Calu3 (cell line): ENCODE results near the gene TEPSIN. TPM values are rescaled to one million over a fixed set of nuclear protein-coding genes. Genes with fewer than 3 reads are reported as not detected.

ENCODE experiments used
- BruUV-seq: library from RNA; stranded (reverse); fragments of 400-500 nt; replicated peaks from 2 replicates; lab custom pipeline; 2021; lab: Mats Ljungman, UMichigan
- CTCF ChIA-PET: fragments of 300-600 bp; sonication (Branson Sonifier 250); formaldehyde crosslinking; loops from one replicate; lab custom pipeline; 2022; ENCODE audit warnings: antibody characterized with exemption; lab: Charles Lee
- DNase-seq: peaks from one replicate; pipeline ENCODE4 v3.0.0; 2022
- H3K27ac Mint-ChIP-seq: one replicate; pipeline ENCODE4 v1.8.0; 2022; ENCODE audit warnings: mixed read lengths; ENCODE audit not compliant: unreplicated experiment
- H3K27me3 Mint-ChIP-seq: one replicate; pipeline ENCODE4 v1.8.0; 2022; ENCODE audit warnings: mixed read lengths; ENCODE audit not compliant: unreplicated experiment
- H3K36me3 Mint-ChIP-seq: one replicate; pipeline ENCODE4 v1.8.0; 2022; ENCODE audit warnings: mild to moderate bottlenecking, moderate library complexity, mixed read lengths; ENCODE audit not compliant: insufficient read depth, unreplicated experiment
- H3K4me1 Mint-ChIP-seq: one replicate; pipeline ENCODE4 v1.8.0; 2022; ENCODE audit warnings: mild to moderate bottlenecking, low read depth, mixed read lengths; ENCODE audit not compliant: unreplicated experiment
- H3K4me3 Mint-ChIP-seq: one replicate; pipeline ENCODE4 v1.8.0; 2022; ENCODE audit warnings: mild to moderate bottlenecking, low read depth, moderate library complexity, mixed read lengths; ENCODE audit not compliant: unreplicated experiment
- H3K9me3 Mint-ChIP-seq: one replicate; pipeline ENCODE4 v1.8.0; 2022; ENCODE audit warnings: low read depth, mixed read lengths; ENCODE audit not compliant: unreplicated experiment
- CTCF ChIP-seq: fragments of 200-600 bp; IDR thresholded peaks from one replicate; pipeline ENCODE4 v1.8.0; 2022; ENCODE audit warnings: antibody characterized with exemption; ENCODE audit not compliant: unreplicated experiment
- intact Hi-C: fragments of 100-400 bp; cut with micrococcal nuclease; formaldehyde crosslinking; loops from one replicate; pipeline ENCODE4 v1.10.0; 2022; ENCODE audit not compliant: unreplicated experiment
- total RNA-seq: library from RNA; stranded (reverse); gene quantifications from 2 replicates; pipeline ENCODE4 v1.2.3, GENCODE V29; 2022

Gene TEPSIN
- total RNA-seq, 1 experiment from 2014 or later = 37.0 TPM

- H3K9me3 Mint-ChIP-seq = no peaks in the 10 kb centered on the region
- no peak for DNase-seq
- H3K27me3 Mint-ChIP-seq = no peaks in the 10 kb centered on the region
- H3K27ac Mint-ChIP-seq = no peak overlapping the region
- H3K4me1 Mint-ChIP-seq = no peaks in the 10 kb centered on the region
- CTCF ChIA-PET = interaction anchor here (1.0 kb wide), 1 partner anchor 12 kb away, joined by 3 read pairs; no protein-coding TSS in a partner anchor
- TF ChIP-seq CTCF = no peak
- no peak overlapping the region for H3K4me3 Mint-ChIP-seq
- intact Hi-C loops = no loop called here
- BruUV-seq = no TSS peak
- H3K36me3 Mint-ChIP-seq = peaks cover 10% of the 10 kb centered on the region
Observed at GRCh38 chr17:81191116-81191515, 47.7 kb downstream of the TEPSIN start.

- Mint-ChIP-seq H3K27me3 (peaks cover 2% of the 10 kb centered on the region), H3K4me1 (no peaks in the 10 kb centered on the region), H3K36me3 (peaks cover 10% of the 10 kb centered on the region), H3K4me3 (no peak overlapping the region), H3K9me3 (no peaks in the 10 kb centered on the region), H3K27ac (no peak overlapping the region)
- no peak for DNase-seq
- no TSS peak for BruUV-seq
- TF ChIP-seq CTCF = no peak
- CTCF ChIA-PET = interaction anchor here (1.0 kb wide), 1 partner anchor 12 kb away, joined by 3 read pairs; no protein-coding TSS in a partner anchor
- intact Hi-C loops = no loop called here
Observed at GRCh38 chr17:81190591-81190990, 48.3 kb downstream of the TEPSIN start.

GRCh38 chr17:81189670-81190530 is 49.0 kb downstream of the TEPSIN start:
- TF ChIP-seq CTCF = no peak
- no TSS peak for BruUV-seq
- intact Hi-C loops = no loop called here
- no peak for DNase-seq
- Mint-ChIP-seq H3K27me3 (peaks cover 9% of the 10 kb centered on the region), H3K9me3 (no peaks in the 10 kb centered on the region), H3K4me3 (no peak overlapping the region), H3K4me1 (no peaks in the 10 kb centered on the region), H3K36me3 (peaks cover 10% of the 10 kb centered on the region), H3K27ac (no peak overlapping the region)
- CTCF ChIA-PET = interaction anchor here (1.0 to 1.2 kb wide), 2 partner anchors 11 to 33 kb away, joined by 3 read pairs; partner anchors contain the start of gene CEP131

- no TSS peak for BruUV-seq
- no peak overlapping the region for H3K4me3 Mint-ChIP-seq
- H3K4me1 Mint-ChIP-seq = no peaks in the 10 kb centered on the region
- no peak overlapping the region for H3K27ac Mint-ChIP-seq
- intact Hi-C loops = no loop called here
- peaks cover 18% of the 10 kb centered on the region for H3K27me3 Mint-ChIP-seq
- CTCF ChIA-PET = interaction anchor here (1.2 kb wide), 1 partner anchor 34 kb away, joined by 3 read pairs; the partner anchor contains the start of gene CEP131
- DNase-seq = no peak
- no peaks in the 10 kb centered on the region for H3K9me3 Mint-ChIP-seq
- no peak for TF ChIP-seq CTCF
- H3K36me3 Mint-ChIP-seq = peaks cover 16% of the 10 kb centered on the region
Observed at GRCh38 chr17:81189016-81189415, 49.8 kb downstream of the TEPSIN start.
